NB4 (cell line): Measurements from ENCODE around the gene UROC1.

ENCODE experiments used
- DNase-seq: peaks from one replicate; pipeline ENCODE4 v3.0.0; 2010; ENCODE audit warnings: low read depth
- H3K4me3 ChIP-seq: one replicate; pipeline ENCODE4 v1.5.1; 2011; ENCODE audit warnings: mild to moderate bottlenecking, low read depth, low read length, moderate library complexity
- CTCF ChIP-seq: IDR thresholded peaks from one replicate; pipeline ENCODE4 v1.5.1; 2012; ENCODE audit warnings: low read depth, low read length
- MAX ChIP-seq: IDR thresholded peaks from 2 replicates; pipeline ENCODE4 v1.6.1; 2011; ENCODE audit warnings: low read depth, low read length
- MYC ChIP-seq: IDR thresholded peaks from 2 replicates; pipeline ENCODE4 v1.6.1; 2011; ENCODE audit warnings: low read depth, low read length
- POLR2A ChIP-seq: IDR thresholded peaks from 2 replicates; pipeline ENCODE4 v1.6.1; 2011; ENCODE audit warnings: mild to moderate bottlenecking; ENCODE audit not compliant: insufficient read length; ENCODE audit errors: extremely low read depth

The UROC1 gene

DNA sequence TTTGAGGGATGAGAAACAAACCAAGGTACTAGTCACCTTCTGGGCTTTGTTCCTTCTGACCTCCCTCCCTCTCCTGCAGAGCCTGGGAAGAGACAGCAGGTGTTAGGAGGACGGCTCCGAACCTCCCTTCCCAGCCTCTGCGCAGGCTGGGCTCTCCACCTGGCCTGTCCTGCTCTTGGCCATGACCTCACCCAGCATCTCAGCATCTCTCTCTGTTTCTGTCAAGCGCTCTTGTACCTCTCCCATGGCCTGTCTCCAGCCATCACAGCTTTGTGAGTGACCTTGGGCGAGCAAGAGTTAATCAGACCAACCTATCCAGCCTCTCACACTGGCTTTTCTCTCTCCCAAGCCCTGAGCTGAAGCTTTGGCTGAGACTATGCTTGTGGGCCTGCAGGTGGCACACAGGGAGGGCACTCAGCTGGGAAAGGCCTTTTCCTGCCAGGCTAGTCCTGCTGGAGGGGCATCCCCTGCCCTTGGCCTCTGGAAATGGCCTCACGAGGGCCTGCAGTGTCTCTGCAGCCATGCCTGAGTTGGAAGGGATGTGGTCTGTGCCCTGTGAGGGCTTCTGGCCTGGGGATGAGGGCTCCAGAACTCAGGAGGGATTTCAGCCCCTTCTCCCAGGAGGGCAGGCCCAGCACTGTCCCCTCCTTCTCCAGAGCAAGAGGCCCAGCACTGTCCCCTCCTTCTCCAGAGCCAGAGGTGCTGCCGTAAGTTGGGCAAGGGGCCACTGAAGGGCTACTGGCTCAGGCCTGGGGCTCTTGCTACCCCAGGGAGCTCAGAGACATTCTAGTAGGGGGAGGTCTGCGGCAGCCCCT lies 8.5 kb upstream of the UROC1 start:
- no peak overlapping the region for H3K4me3 ChIP-seq
- TF ChIP-seq CTCF: no peak
- TF ChIP-seq MAX: no peak
- TF ChIP-seq POLR2A: no peak
- no peak for TF ChIP-seq MYC
- no peak for DNase-seq

GRCh38 chr3:126525091-126525852 lies 7.7 kb upstream of the UROC1 start:
- no peak for DNase-seq
- peak overlapping the region; percentile 54 for H3K4me3 ChIP-seq
- TF ChIP-seq MYC: no peak
- TF ChIP-seq POLR2A: no peak
- TF ChIP-seq CTCF: no peak
- TF ChIP-seq MAX: no peak

GRCh38 chr3:126524429-126524988 lies 6.9 kb upstream of the UROC1 start:
- peak overlapping the region; percentile 54 for H3K4me3 ChIP-seq
- peak; percentile 15 for TF ChIP-seq POLR2A
- no peak for TF ChIP-seq MYC
- TF ChIP-seq MAX: no peak
- peak; percentile 4 for TF ChIP-seq CTCF
- DNase-seq: peak; percentile 74

DNA sequence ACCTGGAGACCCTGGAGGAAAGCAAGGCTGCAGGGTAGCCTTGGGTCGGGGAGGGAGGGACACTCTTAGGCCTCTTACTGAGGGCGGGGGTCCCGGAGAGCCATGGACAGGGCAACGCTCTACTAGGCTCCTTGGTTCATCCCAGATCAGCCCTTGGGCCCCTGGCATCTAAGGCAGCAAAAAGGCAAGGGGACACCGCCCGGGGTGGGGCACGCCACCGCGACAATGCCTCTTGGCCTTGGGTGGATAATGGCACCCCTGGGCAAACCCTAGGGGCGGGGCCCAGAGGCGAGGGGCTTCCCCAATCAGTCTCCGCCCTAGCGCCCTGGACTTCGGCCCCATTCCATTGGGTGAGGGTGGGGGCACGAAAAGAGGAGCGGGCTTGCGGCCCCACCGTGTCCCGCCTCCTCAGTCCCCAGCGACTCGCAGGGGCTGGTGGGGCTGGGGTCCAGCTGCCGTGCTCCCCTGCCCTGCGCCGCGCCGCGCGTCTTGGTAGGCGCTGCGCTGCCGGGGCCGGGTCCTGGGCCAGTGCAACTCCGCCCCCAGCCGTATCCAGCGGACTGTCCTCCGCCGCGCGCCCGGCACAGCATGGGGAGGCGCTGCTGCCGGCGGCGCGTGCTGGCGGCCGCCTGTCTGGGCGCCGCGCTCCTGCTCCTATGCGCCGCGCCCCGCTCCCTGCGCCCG lies 6.3 kb upstream of the UROC1 start, which contains the start of gene CHST13:
TSS of gene CHST13 (plus strand) at position 411 of the 684 bp plus-strand sequence. CDS start at position 589, 178 bp downstream.
- TF ChIP-seq MAX (no peak), CTCF (no peak), MYC (peak; percentile 42; the same call in 1 of the 2 replicates), POLR2A (peak; percentile 40)
- H3K4me3 ChIP-seq: peak within 1 kb of the TSS; percentile 54
- peak; percentile 84 for DNase-seq

DNA sequence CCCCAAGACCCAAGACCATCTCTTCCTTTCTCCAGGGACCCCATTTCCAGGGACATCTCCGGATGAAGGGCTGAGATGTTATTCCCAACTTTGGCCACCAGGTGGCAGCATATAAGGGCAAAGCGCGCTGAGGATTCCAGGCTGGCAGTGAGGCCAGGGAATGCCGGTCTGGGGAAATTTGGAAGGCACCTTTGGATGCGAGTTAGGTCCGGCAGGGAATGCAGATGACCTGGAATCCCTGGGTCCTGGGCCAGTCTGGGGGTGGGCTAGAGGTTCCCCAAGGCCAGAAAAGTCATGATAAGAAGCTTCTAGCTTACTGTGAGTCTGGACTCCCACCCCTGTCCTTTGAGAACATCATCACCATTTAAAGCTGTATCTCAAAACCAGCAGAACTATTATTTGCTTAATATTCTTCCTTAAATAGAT lies 4.8 kb upstream of the UROC1 start:
- TF ChIP-seq MAX: no peak
- TF ChIP-seq CTCF: peak; percentile 68
- no peak for TF ChIP-seq MYC
- no peak for TF ChIP-seq POLR2A
- DNase-seq: peak; percentile 54
- H3K4me3 ChIP-seq: no peak overlapping the region
